HG03460 (cell line): ENCODE data around the gene UVSSA.

Source experiments
- ATAC-seq: cut with Tn5 transposase; IDR thresholded peaks from one replicate; pipeline ENCODE4 v1.9.1; 2021; ENCODE audit not compliant: unreplicated experiment

UVSSA gene

DNA sequence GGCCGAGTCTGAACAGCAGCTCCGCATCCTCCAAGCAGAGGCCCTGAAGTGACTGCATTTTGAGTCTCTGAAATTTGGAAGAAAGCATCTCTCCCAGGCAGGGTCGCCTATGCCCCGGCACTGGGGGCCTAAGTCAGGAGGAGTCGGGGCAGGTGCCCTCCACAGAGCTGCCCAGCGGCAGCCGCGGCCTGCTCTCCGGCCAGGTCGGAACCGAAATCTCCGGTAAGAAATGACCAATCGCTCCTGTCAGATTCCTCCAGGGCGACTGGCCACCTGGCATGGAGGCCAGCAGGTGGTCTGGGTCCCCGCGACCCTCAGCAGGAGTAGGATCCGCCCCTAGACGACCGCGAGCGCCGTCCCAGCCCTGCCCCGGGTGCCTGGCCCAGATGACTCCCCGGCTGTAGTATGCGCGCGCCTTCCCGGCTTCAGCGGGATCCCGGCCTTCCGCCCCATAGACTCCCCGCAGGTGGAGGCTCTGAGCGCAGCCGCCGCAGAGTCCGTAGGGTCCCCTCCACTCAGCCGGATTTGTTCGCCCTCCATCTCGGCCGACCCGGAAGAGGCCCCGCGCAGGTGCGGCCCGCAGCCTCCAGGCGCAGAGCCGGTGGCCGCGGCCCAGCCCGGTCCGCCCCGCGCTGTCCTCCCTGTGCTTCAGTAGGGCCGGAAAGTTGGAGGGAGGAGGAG, 57.7 kb downstream of the UVSSA start:
- ATAC-seq, result no peak

DNA sequence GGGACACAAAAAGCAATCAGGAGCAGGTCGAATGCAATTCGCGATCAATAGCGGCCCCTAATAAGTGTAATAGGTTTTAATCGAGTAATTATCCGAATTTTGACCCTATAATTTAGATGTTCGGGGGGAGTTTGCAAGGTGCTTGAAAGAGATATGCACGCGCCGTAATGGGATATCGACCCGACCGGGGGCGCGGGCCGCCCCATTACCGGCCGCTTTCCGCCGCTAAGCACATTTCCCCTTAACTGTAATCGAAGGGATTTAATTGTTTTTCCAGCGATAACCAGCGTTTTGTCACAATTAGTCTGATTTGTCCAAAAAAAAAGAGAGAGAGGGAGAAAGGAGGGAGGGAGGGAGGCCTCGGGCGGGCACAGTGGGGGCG, 58.2 kb downstream of the UVSSA start:
- ATAC-seq, result no peak

GRCh38 chr4:1405636-1406393, 58.8 kb downstream of the UVSSA start:
- ATAC-seq, result no peak

GRCh38 chr4:1406394-1406980, 59.5 kb downstream of the UVSSA start, which contains the start of gene NKX1-1:
TSS of gene NKX1-1 (minus strand) at chr4:1406442. CDS start at chr4:1406442, 0 bp downstream.
- no peak for ATAC-seq

DNA sequence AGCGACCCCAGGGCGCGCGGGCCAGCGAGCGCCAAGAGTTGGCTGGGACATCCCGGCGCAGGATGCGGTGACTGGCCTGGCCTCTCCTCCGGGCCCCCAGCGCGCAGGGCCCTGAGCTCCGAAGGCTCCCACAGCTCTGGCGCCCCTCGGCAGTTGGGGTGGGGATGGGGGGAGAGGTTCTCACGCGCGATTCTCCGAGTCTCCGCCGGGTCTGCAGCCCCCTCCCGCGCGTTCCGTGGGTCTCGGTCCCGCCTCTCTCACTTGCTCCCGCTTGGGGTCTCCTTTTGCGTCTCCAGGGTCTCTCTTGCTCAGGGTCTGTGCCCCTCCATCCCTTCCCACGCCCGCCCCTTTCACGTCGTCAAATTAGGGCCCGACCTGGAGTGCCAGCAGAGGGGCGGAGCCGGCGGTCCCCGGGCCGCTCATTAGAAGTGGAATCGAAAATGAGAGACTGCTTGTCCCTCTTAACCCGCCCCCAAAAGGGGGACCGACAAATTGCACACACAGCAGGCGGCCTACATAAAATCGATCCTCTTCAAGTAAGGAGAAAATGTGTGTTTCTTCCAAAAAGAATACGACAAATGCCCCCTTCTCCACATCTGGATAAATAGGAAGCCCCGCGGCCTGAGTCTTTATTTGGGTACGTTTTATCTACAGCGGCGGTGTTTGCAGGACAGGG, 60.1 kb downstream of the UVSSA start:
- ATAC-seq, result no peak

GRCh38 chr4:1407657-1408333, 60.8 kb downstream of the UVSSA start:
- no peak for ATAC-seq

DNA sequence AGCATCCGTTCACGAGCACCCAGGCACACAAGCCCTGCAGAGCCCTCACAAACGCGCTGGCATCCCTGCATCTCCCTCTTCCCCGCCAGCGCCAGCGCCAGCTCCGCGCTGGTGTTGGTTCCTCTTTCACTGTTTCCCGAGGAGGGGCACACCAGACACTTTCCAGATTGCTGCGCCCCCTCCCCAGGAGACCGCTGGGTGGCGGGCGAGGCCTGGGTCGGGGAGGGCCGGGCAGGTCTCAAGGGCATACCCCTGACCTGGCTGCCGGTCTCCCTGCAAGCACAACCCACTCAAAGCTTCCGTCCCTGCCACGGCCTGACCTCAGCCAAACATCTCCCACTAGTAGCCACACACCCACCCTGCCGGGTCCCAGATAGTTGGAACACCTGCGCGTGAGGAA, 61.4 kb downstream of the UVSSA start:
- no peak for ATAC-seq

GRCh38 chr4:1409079-1409478, 62.1 kb downstream of the UVSSA start:
- ATAC-seq, result no peak

DNA sequence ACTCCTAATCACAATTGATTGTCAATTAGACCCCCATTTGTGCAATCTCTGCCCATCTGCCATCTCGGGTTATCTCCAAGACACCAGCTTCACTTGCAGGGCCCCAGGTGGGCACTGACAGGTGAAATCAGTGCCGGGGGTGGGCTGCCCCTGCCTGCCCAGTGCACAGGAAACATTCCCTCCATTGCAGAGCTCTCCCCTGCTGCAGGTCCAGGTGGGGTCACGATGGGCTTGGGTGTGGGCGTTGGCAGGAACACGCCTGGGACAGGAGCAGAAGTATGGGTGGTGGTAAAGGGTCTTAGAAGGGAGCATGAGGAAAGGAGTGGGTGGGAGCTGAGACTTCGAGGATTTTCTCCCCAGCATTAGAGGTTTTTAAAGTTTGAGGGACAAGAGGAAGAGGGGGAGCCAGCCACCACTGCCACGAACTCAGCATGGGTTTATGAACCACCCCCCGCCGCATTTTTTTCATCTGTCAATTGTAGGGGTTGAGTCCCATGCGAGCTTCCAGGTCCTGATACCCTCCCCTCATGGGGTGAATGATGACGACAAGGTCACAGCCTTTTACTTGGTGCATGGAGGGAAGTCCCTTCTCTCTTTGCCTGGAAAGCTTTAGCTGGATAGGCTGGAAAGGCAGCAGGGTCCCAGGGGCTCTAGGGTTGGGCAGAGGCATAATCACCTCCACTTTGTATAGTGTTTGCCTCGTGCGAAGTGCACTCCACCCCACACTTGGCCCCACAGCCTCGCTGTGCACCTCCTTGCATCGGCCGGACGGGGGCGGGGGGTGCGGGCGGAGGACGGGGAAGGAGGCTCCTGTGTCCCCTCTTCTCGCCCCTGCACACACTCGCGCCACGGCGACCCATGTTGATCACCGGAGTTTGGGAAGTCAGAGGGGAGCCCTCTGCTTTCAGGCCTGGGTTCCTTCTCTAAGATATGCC, 62.8 kb downstream of the UVSSA start:
- no peak for ATAC-seq

DNA sequence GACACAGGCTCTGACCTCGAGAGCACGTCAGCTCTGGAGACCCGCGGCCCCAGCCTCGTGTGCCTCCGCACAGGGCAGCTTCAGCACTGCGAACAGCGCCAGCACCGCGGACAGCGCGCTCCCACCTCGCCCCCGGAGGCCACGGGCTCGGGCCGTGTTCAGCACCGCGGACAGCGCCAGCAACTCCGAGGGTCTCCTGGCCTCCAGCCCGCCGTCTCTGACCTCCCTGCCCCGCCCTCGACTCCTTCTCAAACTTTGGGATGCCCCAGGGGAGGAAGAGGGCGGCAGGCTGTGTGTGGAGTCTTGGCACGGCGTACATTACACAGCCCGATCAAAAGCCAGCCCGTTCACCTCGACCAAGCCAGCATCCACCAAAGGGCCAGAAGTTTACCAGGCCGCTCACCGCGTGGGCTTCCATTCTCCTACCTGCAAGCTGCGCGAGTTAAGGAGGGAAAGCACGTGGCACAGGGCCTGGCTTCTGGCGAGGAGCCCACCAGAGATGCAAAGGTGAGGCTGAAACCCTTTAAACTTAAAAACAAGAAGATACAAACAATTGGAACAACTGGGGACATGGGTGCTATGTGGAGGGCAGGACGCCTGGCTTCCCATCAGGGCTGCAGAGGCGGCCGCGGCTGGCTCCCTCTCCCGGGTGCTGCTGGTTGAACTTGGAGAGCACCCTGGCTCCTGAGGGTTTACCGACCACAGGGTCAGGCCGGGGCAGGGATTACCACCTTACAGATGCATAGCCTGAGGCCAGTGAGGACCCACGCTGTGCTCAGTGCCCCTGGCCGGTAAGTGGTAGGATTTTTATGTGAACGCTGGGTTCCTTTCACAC, 63.7 kb downstream of the UVSSA start:
- no peak for ATAC-seq

DNA sequence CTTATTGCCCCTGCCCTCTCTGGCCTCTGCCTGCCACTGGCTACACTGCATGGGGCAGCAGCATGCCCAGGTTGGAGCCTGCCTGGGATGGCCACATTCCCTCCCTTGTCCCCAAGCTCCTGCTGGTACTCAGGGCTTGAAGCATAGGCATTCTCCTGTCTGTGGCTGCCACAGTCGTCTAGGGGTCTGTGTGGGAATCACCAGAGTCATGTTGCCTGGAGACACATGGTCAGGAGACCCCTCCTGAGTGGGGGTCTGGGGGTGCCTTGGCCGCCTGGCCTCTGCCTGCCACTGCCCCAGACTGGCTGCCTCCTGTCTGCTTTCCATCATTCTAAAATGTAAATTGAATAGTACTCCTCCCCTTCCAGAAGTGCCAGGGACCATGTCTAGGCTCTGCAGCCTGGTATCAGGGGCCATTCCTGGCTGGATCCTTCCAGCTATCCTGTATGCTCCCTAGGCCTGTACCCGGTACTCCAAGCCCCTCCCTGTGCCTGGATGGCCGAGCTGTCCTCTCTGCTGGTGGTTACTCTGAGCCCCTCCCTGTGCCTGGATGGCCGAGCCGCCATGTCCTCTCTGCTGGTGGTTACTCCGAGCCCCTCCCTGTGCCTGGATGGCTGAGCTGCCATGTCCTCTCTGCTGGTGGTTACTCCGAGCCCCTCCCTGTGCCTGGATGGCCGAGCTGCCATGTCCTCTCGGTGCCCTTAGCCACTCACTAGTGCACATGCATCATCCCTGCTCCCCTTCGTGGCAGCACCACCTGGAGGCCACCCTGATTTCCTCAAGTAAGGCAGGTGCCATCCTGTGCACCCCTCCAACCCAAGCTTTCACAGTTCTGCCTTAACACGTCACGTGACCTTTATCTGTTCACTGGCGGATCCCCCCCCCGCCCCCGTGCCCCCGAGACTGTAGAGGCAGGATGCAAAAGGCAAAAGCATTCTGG, 64.7 kb downstream of the UVSSA start:
- ATAC-seq, result no peak

DNA sequence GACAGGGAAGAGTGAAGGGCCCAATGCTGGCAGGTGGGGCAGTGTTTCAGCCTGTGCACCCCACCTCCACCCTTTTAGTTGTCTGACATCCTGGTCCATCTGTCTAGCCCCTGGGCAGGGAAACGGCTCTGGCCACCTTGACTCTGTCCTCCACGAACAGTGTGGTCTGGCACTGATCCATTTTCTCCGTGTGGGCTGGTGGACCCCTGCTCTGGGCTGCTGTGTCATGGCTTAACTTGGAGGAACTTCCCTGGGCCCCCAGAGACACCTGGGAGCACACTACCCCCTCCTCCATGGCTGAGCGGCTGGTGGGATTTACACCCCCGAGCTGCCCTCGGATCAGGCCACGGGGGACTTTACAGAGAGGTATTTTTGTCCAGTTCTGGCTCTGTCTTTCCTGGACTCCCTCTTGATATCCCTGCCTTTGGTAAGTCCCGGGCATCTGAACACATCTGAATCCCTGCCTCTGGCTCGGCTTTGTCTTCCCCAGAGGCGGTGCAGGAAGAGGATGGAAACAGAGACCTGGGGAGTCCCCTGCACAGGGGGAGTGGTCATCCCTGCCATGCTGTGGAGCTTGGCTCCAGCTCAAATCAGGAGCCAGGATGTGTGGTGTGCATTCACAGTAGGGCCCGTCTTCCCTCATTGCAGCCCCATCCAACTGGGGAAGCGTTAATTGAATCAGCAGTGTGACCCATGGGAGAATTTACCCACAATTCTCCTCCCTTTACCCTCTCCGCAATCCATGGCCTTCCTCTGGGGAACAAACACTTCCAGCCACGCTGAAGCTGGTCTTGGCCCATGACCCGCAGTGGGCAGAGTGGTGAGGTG, 65.6 kb downstream of the UVSSA start:
- ATAC-seq, result no peak

DNA sequence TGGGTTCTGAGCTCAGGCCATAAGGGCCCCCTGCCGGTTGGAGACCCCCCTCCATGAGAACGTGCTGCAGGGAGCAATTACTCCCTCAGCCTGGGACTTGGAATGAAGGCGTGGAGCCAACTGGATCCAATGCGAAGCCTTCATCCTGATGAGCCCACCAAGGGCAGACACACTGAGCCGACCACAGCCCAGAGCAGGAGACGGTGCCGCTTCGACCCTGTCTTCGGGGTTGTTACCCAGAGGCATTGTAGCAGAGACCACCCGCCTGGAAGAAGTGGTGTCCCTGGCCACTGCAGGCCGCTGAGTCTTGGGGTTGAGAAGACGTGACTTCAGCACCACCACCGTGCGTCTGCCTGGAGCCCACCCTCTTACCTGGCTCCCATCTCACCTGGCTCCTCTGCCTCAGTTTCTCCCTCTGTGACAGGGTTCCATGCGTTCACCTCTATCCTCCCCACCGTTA, 66.2 kb downstream of the UVSSA start:
- no peak for ATAC-seq

DNA sequence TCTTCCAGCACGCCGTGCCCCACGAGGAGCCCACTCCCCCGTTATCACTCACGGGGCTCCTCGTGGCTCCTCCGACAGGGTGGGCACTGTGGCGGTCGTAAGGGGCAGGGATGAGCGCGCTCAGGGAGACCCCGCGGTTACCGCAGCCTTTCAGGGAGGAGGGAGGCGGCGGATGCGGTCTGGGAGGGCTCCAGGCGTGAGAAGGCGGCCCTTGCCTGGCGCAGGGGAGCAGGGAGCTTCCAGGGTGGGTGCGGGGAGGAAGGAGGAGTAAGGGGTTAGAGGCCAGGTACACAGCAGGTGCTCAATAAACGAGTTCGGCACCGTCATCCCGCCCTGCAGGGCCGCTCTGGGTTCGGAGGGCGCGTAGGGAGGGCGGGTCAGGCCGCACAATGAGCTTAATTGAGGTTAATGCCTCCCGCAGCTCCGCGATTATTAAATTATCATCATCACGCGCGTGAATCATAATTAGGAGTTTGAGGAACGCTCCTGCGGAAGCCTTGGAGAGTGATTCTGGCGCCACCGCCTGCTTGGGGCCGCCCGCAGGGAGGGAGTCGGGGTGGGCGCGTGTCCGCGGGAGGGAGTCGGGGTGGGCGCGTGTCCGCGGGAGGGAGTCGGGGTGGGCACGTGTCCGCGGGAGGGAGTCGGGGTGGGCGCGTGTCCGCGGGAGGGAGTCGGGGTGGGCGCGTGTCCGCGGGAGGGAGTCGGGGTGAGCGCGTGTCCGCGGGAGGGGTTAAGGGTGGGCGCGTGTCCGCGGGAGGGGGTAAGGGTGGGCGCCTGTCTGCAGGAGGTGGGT, 66.9 kb downstream of the UVSSA start:
- ATAC-seq, result no peak

GRCh38 chr4:1414831-1415680, 68.0 kb downstream of the UVSSA start:
- no peak for ATAC-seq

GRCh38 chr4:1415681-1415981, 68.6 kb downstream of the UVSSA start:
- no peak for ATAC-seq
